Stimulated activated CD4-positive, alpha-beta T cell treated with anti-CD3 and anti-CD28 coated beads, Interleukin-1b, Interleukin-23, amount 100 ng/mL, for 4 hours (primary cell): ENCODE results near the gene PPP1R3C.

ENCODE experiments used
- DNase-seq, 2 donors: peaks; one replicate each; pipeline ENCODE4 v3.0.0-alpha.2; 2020; ENCODE audit warnings: low read depth in 2 of 2

The PPP1R3C gene

GRCh38 chr10:91629715-91630549 lies 2.9 kb downstream of the PPP1R3C start:
- DNase-seq = no peak

- no peak for DNase-seq
These were observed 4.5 kb downstream of the PPP1R3C start for GRCh38 chr10:91628383-91628782.

GRCh38 chr10:91627344-91628102 lies 5.3 kb downstream of the PPP1R3C start:
- no peak for DNase-seq

GRCh38 chr10:91626936-91627335 lies 5.9 kb downstream of the PPP1R3C start:
- no peak for DNase-seq

GRCh38 chr10:91624633-91625032 lies 8.2 kb downstream of the PPP1R3C start:
- DNase-seq = no peak

GRCh38 chr10:91622601-91623000 lies 10.3 kb downstream of the PPP1R3C start:
- no peak for DNase-seq

- DNase-seq = no peak
These were observed 11.3 kb downstream of the PPP1R3C start for GRCh38 chr10:91621483-91622113.

- DNase-seq = no peak
These were observed 15.7 kb downstream of the PPP1R3C start for GRCh38 chr10:91617072-91617609.

- DNase-seq = no peak
These were observed 16.7 kb downstream of the PPP1R3C start for GRCh38 chr10:91616137-91616536.

GRCh38 chr10:91614225-91614624 lies 18.6 kb downstream of the PPP1R3C start:
- no peak for DNase-seq

- DNase-seq = no peak
These were observed 19.3 kb downstream of the PPP1R3C start for GRCh38 chr10:91613411-91614187.

- no peak for DNase-seq
These were observed 22.0 kb downstream of the PPP1R3C start for GRCh38 chr10:91610919-91611318.

- DNase-seq = no peak
These were observed 22.4 kb downstream of the PPP1R3C start for GRCh38 chr10:91610444-91610843.

- DNase-seq = no peak
These were observed 25.0 kb downstream of the PPP1R3C start for GRCh38 chr10:91607646-91608403.

- no peak for DNase-seq
These were observed 26.9 kb downstream of the PPP1R3C start for GRCh38 chr10:91605968-91606367.

- DNase-seq = no peak
These were observed 28.0 kb downstream of the PPP1R3C start for GRCh38 chr10:91604553-91605534.

- no peak for DNase-seq
These were observed 28.9 kb downstream of the PPP1R3C start for GRCh38 chr10:91603931-91604331.

- no peak for DNase-seq
These were observed 29.9 kb downstream of the PPP1R3C start for GRCh38 chr10:91602868-91603568.

GRCh38 chr10:91602449-91602848 lies 30.4 kb downstream of the PPP1R3C start:
- DNase-seq = no peak
